Posterior cingulate gyrus (tissue), 11 donors: Measurements from ENCODE around the gene FRMD1.

Experiments used
- DNase-seq, 10 donors: peaks; one replicate each; pipeline versions ENCODE4 v3.0.0 to v3.0.0-alpha.2; 2020 to 2021; ENCODE audit warnings: mixed read lengths in 3 of 10
- intact Hi-C: fragments of 100-400 bp; cut with DNase I; formaldehyde crosslinking; loops from one replicate; pipeline ENCODE4 v1.15.1; 2023

FRMD1 gene

GRCh38 chr6:168017629-168018028 is 61.4 kb downstream of the FRMD1 start:
- DNase-seq: peak in 2 of 10 donors; percentile 22 to 25
- intact Hi-C loops: no loop called here

- DNase-seq: peak in 2 of 10 donors; percentile 65 to 86
Measured at GRCh38 chr6:168016721-168017525, 62.1 kb downstream of the FRMD1 start.

GRCh38 chr6:168016176-168016620 is 62.8 kb downstream of the FRMD1 start:
- intact Hi-C loops: no loop called here
- peak in 1 of 10 donors; percentile 61 for DNase-seq

More at GRCh38 chr6:168016721-168017525, 62.1 kb downstream of the FRMD1 start:
- intact Hi-C loops: no loop called here

- DNase-seq: peak in 1 of 10 donors; percentile 61
- intact Hi-C loops: no loop called here
Measured at GRCh38 chr6:168015482-168016175, 63.4 kb downstream of the FRMD1 start.

GRCh38 chr6:168015009-168015408 is 64.0 kb downstream of the FRMD1 start:
- no peak for DNase-seq
- intact Hi-C loops: no loop called here

- intact Hi-C loops: no loop called here
- DNase-seq: no peak
Measured at GRCh38 chr6:168014428-168014827, 64.6 kb downstream of the FRMD1 start.

GRCh38 chr6:168013250-168013915 is 65.6 kb downstream of the FRMD1 start:
- peak in 1 of 10 donors; percentile 59 for DNase-seq
- intact Hi-C loops: no loop called here

- DNase-seq: peak in 1 of 10 donors; percentile 69
- intact Hi-C loops: no loop called here
Measured at GRCh38 chr6:168012431-168013249, 66.4 kb downstream of the FRMD1 start.

DNA sequence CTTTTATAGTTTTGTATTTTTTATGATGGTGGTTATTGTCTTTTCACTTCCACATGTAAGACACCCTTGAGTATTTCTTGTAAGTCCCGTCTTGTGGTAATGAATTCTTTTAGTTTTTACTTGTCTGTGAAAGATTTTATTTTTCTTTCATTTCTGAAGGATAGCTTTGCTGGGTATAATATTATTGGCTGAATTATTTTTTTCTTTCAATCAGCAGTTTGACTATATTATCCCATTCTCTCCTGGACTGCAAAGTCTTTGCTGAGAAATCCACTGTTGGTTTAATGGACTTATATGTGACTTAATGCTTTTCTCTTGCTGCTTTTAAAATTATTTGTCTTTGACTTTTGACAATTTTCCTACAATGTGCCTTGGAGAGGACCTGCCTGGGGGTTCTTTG is 67.7 kb downstream of the FRMD1 start:
- intact Hi-C loops: no loop called here
- DNase-seq: no peak

DNA sequence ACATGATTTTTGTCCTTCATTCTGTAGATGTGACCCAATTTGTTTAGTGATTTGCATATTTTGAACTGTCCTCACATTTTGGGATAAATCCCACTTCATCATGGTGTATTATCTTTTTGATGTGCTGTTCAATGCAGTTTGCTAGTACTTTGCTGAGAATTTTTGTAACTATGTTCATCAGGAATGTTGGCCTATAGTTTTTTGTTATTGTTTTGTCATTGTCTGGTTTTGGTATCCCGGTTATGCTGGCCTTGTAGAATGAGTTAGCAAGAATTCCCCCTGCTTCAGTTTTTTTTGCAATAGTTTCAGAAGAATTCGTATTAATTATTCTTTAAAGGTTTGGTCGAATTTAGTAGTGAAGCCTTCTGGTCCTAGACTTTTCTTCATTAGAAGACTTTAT is 69.7 kb downstream of the FRMD1 start:
- intact Hi-C loops: no loop called here
- no peak for DNase-seq

DNA sequence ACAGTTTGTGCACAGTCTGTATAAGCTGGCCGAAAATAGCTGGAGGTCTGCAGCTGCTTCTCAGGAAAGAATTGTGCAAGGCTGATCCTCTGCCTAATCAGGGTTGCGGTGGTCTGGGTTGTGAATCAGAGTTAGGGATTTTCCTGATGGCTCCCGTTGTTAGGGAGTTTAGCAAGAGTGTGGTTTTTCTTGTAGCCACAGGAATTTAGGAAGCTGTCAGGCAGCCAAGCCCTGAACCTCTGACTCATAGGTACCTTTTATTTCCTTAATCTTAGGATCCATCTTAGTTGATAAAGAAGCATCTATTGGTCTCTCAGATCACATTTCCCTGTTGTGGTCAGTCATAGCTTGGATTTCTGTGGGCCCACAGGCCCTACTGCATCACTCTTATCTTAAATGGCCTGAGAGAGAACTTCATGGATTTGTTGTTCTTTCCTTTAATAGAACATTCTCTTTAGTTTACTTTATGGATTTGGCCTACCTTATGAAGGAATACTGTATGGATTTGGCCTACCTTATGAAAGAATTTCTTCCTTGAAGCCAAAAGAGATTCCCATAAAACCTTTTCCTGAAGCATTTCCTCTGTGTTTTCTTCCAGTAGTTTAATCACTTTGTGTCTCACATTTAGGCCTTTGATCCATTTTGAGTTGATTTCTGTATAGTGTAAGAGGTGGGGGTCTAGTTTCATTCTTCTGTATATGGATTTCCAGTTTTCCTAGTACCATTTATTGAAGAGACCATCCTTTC is 71.2 kb downstream of the FRMD1 start:
- intact Hi-C loops: no loop called here
- DNase-seq: no peak

DNA sequence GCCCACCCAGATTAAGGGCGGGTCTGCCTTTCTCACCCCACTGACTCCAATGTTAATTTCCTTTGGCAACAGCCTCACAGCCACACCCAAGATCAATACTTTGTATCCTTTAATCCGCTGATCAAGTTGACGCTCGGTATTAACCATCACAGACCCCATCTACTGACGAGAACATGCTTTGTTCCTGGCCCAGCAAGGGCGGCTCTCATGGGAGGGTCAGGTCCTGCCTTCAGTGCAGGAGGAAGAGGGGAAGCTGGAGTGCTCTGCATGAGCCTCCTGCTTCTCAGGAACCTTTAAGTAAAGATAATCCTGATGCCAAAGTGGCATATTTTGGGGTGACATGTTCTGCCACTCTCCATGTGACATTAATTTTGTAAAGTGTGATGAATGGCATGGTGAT is 73.2 kb downstream of the FRMD1 start:
- peak in 1 of 10 donors; percentile 27 for DNase-seq
- intact Hi-C loops: no loop called here

DNA sequence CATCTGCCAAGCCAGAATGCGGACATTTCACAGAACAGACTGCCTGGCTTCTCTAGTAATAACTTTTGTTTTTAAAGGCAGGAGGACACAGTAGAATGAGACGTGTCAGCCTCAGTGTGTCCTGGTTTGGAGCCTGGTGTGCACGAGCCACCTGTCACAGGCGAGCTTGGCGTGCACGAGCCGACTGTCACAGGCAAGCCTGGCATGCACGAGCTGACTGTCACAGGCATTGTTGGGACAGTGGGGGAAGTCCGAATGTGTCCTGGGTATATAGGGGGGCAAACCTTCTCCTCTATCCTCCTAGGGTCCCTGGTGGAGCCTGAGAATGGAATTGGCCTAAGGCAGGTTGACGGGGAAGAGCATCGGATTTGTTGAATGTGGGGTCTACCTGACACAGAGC is 74.1 kb downstream of the FRMD1 start:
- intact Hi-C loops: no loop called here
- peak in 2 of 10 donors; percentile 44 to 57 for DNase-seq

DNA sequence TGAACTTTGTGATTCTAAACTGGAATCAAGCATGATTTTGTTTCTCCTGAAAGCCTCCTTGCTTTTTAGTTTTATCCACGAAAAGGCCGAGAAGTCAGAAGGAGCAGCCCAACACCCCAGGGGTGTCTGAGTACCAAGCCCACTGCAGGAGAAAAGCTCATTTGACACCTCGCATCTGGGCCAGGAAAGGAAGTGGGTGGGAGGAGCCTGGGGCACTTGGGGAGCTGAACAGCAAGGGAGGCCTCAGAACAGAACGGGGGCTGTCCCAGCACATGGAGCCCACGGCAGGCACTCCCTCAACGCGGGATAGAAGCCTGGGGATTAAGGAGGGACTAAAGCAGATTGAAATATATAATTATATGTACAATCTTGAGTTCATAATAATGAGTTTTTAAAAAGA is 75.0 kb downstream of the FRMD1 start:
- intact Hi-C loops: no loop called here
- peak in 1 of 10 donors; percentile 13 for DNase-seq
